Daoy (cell line): ENCODE measurements around the gene SPOCD1. TPM values are rescaled to one million over a fixed set of nuclear protein-coding genes. Genes with fewer than 3 reads are reported as not detected.

ENCODE experiments used
- DNase-seq: peaks from one replicate; pipeline ENCODE4 v3.0.0-alpha.2; 2015; ENCODE audit warnings: low read depth
- total RNA-seq: library from RNA; depleted of rRNA; stranded (reverse); fragments of >200 nt; shearing (Covaris generic); gene quantifications from 2 replicates; pipeline ENCODE4 v1.2.3, GENCODE V29; 2014

The SPOCD1 gene
- total RNA-seq, 1 experiment from 2014 or later: 92.7 TPM

DNA sequence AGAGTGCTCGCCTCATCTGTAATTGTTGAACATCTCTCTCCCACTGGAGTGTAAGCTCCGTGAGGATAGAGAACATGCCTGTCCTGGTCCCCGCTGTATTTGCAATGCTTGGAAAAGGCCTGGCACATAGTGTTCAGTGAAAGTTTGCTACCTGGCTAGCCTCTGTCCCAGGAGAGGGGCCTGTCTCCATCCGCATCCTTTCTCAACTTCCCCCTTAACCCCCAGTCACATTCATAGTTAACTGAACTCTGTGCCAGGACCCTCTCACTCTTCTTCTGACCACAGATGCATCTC lies 15.2 kb downstream of the SPOCD1 start:
- no peak for DNase-seq

DNA sequence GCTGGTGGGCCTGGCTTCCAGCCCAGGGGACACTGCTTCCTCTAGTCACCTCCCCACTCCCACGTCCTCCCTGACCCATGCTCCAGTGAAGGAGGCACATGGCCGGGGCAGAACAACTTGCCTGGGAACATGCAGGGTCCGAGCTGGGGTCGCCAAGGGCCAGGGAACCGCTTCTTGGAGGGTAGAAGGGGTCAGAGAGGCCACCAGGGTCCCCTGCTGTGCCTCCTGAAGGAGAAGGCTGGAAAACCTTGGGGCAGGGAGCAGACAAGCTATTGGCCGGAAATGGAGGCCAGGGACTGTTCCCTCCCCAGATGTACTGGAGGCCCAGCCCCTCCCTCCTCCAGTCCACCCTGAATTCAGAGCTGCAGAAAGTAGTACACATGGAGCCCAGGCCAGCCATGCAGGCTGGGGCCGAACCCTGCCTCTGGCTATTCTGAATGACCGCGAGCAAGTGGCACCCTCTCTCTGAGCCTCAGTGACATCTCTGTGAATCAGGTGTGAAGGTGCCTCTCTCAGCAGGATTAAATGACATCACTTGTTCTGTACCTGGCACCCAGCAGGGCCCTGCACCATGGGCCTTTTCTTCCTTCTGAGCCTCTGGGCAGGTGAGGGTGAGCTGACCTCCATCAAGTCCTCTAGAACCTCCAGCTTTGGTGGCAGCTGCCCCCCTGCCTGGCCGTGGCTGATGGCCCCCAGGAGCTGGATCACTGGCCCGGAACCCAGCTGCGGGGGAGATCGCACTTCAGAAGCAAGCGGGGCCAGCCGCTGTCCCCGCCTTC lies 15.7 kb downstream of the SPOCD1 start:
- peak; percentile 37 for DNase-seq

DNA sequence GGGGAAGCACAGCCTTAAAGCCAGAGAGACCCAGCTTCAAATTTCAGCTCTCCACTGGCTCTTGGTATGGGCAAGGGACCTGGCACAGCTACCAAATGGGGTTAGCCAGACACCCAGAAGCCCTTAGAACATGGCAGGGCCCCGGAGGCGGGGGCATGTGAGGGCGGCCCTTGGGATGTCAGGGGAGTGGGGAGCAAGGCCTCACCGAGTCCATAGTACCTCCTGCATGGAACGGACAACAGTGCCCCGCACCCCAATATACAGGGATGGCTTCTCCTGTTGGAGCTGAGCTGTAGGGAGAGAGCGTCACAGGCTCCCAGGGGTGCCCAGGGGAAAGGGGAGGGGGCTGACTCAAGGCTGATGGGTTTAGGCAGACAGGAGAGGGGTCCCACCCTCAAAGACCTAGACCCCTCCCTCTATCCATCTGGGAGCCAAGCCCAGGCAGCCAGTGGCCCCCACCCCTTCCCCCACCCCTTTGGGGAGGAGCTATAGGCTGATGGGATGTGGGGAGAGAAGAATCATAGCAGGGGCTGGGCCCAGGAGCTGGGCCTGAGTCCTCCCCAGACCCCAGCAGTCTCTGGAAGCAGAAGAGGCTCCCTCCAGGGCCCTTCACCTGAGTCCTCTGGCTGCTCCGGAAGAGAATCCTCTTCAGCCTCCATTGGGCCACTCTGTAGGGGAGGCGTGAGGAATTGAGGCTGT lies 16.5 kb downstream of the SPOCD1 start:
- DNase-seq: peak; percentile 52

DNA sequence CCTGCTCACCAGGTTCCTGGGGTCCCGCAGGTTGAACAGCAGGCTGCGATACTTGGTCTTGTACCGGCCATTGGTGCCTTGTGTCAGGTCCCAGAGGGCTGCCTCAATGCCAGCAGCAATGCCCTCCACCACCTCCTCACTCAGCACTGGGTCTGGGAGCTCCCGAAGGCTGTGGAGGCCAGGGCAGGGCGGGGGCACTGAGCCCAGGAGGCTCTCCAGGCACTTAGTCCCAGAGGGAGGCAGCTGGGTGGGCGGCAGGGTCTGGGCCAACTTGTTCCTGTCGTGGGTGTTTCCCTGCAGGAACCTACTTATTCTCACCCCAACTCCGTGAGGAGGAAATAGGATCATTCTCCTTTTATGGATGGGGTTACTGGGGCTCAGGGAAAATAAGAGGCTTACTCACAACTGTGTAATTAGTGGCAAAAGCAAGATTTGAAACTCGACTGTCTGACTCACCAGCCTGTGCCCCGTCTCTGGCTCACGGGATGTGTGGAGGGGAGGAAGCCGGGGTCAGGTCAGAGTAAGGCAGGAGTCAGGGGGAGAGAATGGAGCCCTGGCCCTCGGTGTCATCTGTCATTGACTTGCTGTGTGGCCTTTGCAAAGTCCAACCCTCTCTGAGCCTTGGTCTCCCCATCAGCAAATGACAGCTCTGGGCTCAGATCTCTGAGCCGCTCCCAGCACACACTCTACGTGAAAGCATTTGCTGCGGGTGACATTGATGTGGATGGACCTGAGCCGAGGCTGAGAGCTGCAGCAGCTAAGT lies 17.2 kb downstream of the SPOCD1 start:
- peak; percentile 95 for DNase-seq

DNA sequence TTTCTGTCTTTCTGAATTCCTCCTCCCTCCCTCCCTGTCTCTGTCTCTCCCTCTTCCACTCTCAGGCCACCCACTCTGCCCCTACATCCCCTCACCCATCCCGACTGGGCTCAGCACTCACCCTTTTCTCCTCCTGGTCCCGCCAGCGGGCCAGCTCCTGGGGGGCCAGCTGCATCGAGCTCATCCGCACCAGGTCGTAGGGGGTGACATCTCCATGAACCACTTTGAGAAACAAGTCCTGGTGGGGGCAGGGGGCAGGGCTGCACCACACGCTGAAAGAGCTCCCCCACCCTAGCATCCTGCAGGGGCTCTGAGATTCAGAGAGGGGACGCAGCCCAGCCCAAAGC lies 17.8 kb downstream of the SPOCD1 start:
- no peak for DNase-seq

DNA sequence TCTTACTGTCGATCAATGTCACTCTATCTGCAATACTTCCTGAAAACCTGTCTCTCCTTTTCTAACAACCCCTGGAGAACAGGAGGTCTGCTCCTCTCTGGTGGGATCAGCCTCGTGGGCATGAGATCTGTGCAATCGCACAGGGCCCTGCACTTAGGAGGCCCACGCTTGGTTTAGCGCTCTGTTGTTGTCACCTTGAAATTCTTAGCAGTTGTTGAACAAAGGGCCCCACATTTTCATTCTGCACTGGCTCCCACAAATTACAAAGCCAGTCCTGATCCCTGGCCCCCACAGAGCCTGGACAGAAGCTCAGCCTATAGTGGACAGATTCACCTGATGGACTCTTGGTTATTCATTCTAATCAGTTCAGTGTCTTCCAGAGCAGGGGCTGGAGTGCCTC lies 18.6 kb downstream of the SPOCD1 start:
- no peak for DNase-seq

DNA sequence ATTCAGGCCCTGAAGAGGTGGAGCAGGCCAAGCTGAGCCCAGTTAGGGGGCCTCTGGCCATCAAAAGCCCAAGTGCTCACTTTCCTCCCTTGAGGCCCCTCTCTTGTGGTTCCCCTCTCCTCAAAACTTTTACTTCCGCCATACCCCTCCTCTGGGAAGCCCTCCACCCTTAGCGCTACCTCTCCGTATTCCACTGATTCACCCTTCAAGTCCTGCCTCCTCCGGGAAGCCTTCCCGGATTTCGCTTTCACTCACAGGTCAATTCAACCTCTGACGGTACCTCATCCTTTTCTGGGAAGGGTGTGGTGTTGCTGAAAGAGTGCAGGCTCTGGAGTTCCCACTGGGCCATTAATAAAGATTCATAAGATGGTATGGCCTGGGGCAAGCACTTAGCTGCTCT lies 19.1 kb downstream of the SPOCD1 start:
- no peak for DNase-seq

DNA sequence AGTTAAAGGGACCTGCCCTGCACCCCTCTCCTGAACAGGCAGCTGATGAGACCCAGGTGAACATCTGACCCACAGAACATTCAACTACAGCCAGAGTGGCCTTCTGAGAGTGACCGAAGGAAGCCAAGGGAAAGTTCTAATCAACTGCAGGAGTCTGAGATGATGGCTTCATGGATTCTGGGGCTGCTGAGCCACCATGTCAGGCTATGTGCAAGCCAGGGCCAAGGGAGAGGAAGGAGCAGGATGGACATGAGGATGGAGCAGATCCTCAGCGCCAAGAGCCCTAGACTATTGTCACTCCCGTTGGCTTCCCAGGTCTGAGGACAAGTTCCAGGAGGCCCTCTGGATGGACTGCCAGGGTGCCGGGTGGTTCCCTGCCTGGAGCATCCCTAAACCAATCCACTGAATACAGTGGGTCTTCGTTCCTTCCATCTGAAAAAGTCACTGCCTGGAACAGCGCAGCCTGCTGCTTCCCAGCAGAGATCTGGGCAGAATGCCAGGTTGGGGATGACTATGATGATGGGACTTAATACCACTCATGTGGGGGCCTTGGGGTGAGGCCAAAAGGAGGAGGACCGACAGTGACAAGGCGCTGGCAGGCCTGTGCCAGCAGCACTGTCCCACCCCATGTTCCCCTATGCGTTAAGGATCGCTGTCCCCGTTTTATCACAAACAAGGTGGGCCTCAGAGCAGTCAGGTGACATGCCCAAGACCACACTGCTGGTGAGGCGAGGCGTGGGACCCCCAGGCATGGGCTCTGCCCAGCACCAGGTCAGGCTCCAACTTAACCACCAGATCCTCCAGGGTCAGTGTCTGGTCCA lies 19.8 kb downstream of the SPOCD1 start:
- DNase-seq: peak; percentile 86

DNA sequence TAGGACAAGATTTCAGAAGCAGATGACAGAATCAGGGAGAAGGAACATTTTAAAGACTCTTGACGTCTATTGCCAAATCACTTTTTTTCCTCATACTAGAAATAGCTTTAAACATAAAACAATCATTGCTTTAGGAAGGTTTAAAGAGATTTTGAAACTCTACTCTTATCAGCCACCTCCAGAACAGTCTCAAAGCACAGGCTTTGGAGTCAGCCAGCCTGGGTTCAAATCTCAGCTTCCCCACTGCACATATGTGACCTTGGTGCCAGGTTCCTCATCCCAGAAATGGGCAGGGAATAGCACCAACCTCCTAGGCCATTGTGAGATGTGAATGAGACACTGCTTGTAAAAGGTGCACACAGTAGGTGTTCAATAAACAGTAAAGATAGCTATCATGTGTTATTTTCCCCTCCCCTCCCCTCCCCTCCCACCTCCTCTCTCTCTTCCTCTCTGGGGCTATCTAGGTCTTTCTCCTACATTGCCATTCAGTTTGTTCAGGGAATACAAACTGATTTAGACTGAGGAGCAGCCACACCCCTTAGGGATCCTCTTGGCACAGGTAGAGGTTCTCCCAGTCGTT lies 20.6 kb downstream of the SPOCD1 start:
- DNase-seq: no peak

DNA sequence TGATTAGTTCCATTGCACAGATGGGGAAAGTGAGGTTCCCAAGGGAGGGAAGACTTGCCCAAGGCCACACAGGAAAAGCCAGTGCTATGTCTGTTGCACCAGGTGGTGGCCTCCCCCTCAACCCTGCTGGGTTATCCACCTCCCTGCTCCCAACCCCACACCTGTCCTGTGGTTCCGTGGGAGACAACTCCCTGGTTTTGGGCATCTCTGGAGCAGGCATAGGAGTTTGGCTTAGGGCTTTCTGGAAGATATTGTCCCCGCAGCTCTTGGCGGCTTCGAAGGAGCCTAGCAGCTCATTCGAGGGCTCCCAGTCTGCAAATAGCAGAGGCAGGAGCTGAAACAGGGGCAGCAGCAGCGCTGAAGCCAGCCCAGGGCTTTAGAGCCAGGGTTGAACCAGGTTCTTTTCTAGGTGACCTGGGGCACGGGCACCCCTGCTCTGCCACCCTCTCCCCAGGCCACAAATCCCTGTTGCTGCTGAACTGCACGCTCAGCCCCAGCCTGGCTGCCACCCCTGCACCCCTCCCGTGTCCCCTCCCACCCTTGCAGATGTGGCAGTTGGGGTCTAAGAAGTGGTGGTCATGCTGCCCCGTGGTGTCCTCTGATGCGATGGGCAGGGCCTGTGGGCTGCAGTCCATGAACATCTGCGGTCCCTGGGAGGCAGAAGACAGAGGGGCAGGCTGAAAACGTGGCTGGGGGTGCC lies 22.1 kb downstream of the SPOCD1 start:
- DNase-seq: no peak

DNA sequence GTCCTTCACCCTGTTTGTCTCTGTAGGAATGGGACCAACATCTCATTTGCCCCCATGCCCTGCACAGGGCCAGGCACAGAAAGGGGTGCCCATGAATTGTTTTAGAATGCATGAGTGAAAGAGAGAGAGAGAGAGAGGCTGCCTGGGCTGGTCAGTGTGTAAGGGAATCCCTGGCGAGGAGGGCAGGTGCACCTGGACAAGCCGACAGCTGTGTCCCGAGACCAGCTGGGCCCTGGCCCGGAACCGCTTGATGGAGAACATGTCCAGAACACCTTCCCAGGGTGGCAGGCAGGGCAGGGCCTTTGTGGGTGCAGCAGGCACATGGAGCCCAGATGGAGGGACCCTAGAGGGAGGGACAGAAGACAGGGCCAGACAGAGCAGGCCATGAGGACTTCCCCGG lies 22.7 kb downstream of the SPOCD1 start:
- no peak for DNase-seq

DNA sequence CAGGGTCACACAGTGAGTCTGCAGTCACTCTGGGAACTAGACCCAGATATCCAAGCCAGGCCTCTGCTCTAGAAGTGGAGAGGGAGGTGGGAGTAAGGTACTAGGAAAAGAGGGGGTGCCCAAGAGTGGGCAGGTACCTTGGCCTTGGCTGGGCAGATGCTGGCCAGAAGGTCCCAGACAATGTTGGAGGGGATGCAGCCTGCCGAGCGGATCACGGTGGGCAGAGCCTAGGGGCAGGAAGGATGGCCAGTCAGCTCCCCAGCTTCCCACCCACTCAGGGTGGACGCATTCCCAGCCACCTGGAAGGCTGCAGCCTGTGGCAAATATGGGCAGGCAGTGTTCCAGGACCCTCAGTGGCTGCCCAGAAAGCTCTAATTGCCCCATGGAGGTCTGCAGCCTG lies 23.3 kb downstream of the SPOCD1 start:
- DNase-seq: no peak

DNA sequence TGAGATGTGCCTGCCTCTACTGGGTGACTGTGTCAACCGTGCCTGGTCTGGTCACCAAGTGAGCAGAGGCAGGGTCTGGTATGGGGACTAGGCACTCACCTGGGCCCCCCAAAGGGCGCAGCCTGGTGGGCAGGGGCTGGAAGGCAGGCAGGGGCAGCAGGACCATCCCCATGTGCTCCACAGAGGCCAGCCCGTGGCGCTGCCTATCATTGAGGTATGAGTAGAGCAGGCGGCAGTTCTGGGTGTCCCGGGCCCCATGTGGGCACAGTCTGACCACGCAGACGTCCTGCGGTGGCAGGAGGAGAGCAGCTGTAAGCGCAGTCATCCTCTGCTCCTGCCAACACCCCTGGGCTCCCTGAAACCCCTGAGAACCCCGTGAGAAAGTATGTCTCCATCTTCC lies 23.7 kb downstream of the SPOCD1 start:
- DNase-seq: no peak

DNA sequence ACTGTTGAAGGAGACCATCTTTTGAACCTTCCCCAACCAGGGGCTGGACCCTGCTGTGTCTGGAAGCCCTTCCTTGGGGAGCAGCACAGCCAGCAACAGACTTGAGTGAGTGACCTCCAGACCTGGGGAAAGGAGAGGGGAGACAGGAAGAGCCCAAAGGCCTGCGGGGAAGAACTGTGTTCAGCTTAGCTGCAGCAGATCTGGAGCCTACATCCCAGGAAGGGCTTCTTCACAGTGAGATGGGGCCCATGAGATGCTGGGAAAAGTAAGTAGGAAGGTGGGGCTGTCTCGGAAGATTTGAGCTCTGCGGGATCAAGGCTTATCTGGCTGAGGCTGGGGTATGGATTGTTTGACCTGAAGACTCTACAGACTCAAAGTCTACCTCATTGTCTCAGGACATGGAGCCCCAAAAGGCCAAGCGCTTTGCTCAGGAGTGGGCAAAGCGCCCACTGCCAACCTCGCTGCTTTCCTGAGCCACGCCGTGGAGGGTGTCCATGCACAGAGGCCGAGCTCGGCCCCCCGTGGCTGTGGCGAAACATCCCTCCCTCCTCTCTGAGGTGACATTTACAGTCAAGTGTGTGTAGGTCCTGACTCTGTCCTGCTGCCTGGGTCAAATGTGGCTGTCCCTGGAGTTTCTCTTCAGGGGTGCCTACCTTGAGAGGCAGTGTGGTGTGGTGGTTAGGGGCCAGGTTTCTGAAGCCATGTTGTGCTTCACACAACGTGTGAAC lies 24.5 kb downstream of the SPOCD1 start:
- no peak for DNase-seq

DNA sequence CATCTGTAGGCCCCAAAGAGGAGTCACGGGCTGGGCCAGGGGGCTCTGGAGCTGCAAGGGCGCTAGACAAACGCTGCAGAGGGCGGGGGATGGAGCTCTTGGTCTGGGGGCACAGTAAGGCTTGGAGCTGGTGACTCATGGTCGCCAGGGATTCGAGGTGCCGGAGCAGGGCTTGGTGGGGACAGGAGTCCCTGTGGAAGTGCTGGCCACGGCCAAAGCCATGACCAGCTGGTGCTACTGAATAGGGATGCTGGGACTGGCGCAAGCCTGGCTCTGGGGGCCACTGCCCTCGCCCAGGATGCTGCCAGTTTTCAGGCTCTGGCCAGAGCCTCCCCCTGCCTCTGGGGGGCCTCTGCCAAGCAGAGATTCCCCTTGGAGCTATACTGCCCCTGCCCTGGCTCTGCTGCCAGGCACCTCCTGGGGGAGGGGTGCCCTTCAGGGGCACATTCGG lies 25.2 kb downstream of the SPOCD1 start:
- no peak for DNase-seq

DNA sequence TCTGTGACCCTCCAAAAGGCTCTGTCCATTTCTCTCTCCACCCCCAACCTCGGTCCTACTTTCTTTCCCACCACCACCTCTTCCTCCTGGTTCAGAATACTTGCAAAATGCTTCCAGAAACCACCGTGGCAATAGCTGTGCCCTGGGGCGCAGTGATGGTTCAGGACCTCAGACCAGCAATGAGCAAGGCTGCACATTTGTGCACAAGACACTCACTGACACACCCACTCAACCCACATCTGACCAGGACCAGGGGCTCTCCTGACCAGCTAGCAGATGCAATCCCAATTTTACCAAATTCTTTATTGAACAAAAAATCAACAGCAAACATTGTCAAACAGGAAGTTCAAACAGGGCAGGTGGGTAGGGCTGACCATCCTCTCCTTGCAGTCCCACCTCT lies 25.7 kb downstream of the SPOCD1 start:
- DNase-seq: no peak

DNA sequence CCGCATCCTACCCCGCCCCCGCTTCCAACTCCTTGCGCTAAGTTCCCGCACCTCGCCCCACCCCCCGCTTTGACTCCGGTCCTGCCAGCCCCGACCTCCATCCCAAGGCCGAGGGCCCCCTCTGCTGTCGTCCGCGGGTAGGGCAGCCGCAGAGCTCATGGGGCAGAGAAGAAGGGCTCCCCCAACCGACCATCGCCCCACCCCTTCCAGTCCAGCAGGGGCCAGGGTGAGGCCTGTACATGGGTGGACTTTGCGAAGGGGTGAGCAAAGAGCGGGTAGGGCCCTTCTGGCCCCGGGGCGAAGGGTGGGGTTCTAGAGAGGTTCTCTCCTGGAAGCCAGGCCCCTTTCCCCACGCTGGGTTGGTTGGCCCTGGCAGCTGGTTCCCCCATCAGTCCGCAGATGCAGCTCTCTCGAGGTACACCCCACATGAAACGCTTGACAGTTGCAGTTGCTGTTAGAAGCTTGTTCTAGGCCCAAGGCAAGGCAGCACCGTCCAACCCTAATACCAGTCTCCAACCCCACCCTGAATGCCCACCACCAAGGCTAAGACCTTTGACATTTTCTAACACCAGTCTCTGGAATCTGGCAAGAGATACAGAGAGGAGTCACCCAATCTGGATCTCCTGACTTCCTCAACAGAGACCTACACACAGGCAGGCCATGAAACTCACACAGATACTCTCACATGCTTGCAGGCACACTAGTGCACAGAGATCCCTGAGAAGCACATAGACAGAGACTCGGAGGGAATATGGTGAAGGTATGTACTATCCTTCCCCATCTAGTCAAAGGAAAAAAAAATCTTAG lies 26.4 kb downstream of the SPOCD1 start:
- DNase-seq: peak; percentile 96

DNA sequence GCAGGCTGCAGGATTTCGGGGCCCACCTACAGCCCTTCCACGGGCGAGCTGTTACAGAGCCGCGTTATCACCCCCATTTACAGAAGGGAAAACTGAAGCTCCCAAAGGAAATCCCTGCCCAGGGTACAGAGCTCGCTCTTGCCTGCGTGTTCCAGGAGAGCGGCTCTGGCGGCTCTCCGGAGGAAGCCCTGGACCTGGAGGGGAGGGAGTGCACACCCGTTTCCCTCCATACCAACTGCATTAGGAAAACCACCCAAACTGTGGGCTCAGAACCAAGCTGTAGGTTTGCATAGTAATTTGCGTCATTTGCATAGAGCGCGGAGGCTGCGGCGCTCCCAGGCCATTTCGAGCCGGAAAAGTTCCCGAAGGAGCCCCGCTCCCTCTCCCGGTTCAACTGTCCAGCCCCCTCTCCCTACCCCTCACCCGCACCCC lies 27.0 kb downstream of the SPOCD1 start:
- peak; percentile 68 for DNase-seq

DNA sequence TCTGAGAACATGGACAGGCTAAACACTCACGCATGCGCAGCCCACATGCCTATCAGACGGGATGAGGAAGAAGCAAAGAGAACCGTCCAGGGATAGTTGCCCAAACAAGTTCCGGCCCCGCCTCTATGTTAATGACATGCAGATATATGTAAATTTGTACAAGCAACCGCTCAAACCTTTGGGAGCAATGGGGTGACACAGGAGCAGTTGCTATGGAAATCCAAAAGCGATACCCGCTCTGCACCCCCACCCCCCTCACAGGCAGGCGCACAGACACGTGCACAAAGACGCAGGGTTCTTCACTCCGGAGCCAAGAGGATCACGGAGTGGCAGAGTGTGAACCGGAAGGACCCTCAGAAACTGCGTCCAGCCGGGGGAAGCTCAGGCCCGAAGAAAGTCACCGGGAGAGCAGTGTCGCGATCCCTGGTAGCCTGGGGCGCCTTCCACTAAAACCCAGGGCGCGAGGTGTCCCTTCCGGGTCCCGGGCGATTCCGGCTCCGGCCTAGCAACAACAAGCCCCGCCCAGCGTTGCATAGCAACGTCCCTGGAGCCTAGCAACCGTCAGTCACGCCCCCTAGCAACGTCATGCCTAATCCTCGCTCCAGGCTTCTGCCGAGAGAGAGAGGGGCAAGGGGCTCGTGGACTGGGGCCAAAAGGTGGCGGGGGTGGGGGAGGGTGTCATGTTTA lies 27.5 kb downstream of the SPOCD1 start:
- DNase-seq: peak; percentile 95
